Activated CD8-positive, alpha-beta T cell treated with anti-CD3 and anti-CD28 coated beads for 36 hours (primary cell): ENCODE data around the gene PTPN1. TPM values are rescaled to one million over a fixed set of nuclear protein-coding genes. Genes with fewer than 3 reads are reported as not detected.

Experiments
- ATAC-seq: fragments of 200-7000 bp; cut with Tn5 transposase; one replicate; pipeline ENCODE4 v1.10.0; 2021; ENCODE audit warnings: mild to moderate bottlenecking, moderate library complexity
- CTCF ChIA-PET: fragments of 350-600 bp; sonication (Branson Sonifier 250); formaldehyde crosslinking; loops from one replicate; lab custom pipeline; 2021; ENCODE audit warnings: antibody characterized with exemption; lab: Charles Lee
- POLR2A ChIA-PET: fragments of 350-600 bp; sonication (Branson Sonifier 250); formaldehyde crosslinking; loops from one replicate; lab custom pipeline; 2021; ENCODE audit warnings: antibody characterized with exemption; lab: Charles Lee
- DNase-seq: peaks from one replicate; pipeline ENCODE4 v3.0.0-alpha.2; 2020
- H3K27ac Mint-ChIP-seq: one replicate; pipeline ENCODE4 v1.8.0; 2021; ENCODE audit warnings: mild to moderate bottlenecking, mixed read lengths
- H3K27me3 Mint-ChIP-seq: one replicate; pipeline ENCODE4 v1.8.0; 2021; ENCODE audit warnings: mixed read lengths
- H3K36me3 Mint-ChIP-seq: one replicate; pipeline ENCODE4 v1.8.0; 2021; ENCODE audit warnings: low read depth, mixed read lengths
- H3K4me1 Mint-ChIP-seq: one replicate; pipeline ENCODE4 v1.8.0; 2021; ENCODE audit warnings: low read depth, mixed read lengths
- H3K4me3 Mint-ChIP-seq: one replicate; pipeline ENCODE4 v1.8.0; 2021; ENCODE audit warnings: mild to moderate bottlenecking, moderate library complexity, mixed read lengths
- H3K9me3 Mint-ChIP-seq: one replicate; pipeline ENCODE4 v1.8.0; 2021; ENCODE audit warnings: mixed read lengths
- CTCF ChIP-seq: fragments of 200-600 bp; IDR thresholded peaks from one replicate; pipeline ENCODE4 v1.8.0; 2022; ENCODE audit warnings: antibody characterized with exemption, mild to moderate bottlenecking
- intact Hi-C: fragments of 100-400 bp; cut with micrococcal nuclease; formaldehyde crosslinking; loops from one replicate; pipeline ENCODE4 v1.10.0; 2022
- total RNA-seq, 2 experiments: library from RNA; stranded (reverse); gene quantifications; one replicate each; pipeline ENCODE4 v1.2.3, GENCODE V29; 2021

PTPN1 gene
- total RNA-seq, 2 experiments from 2014 or later = 65.1 to 66.6 TPM

- H3K27me3 Mint-ChIP-seq = no peaks in the 10 kb centered on the region
- POLR2A ChIA-PET = interaction anchor here (0.7 to 6.1 kb wide), 3 partner anchors 11 to 290 kb away, joined by 3 to 40 read pairs (median 25); no protein-coding TSS in a partner anchor
- H3K36me3 Mint-ChIP-seq = peaks cover 15% of the 10 kb centered on the region
- H3K27ac Mint-ChIP-seq = no peak overlapping the region
- H3K4me3 Mint-ChIP-seq = no peak overlapping the region
- TF ChIP-seq CTCF = no peak
- ATAC-seq (no peak), DNase-seq (no peak)
- H3K9me3 Mint-ChIP-seq = no peaks in the 10 kb centered on the region
- peaks cover 24% of the 10 kb centered on the region for H3K4me1 Mint-ChIP-seq
- intact Hi-C loops = no loop called here
- CTCF ChIA-PET = interaction anchor here (1.0 to 7.7 kb wide), 5 partner anchors 15 to 71 kb away, joined by 4 to 64 read pairs (median 4); no protein-coding TSS in a partner anchor
Observed at GRCh38 chr20:50508171-50508755, 1.9 kb upstream of the PTPN1 start.

- DNase-seq (peak; percentile 37), ATAC-seq (no peak)
- peak overlapping the region; percentile 98 for H3K4me3 Mint-ChIP-seq
- ChIA-PET CTCF (interaction anchor here (0.7 to 7.7 kb wide), 14 partner anchors 9 to 77 kb away, joined by 3 to 64 read pairs (median 4); no protein-coding TSS in a partner anchor), POLR2A (interaction anchor here (0.7 to 6.1 kb wide), 15 partner anchors 9 to 68 kb away, joined by 3 to 40 read pairs (median 4); no protein-coding TSS in a partner anchor)
- peak overlapping the region; percentile 93 for H3K27ac Mint-ChIP-seq
- H3K27me3 Mint-ChIP-seq = no peaks in the 10 kb centered on the region
- peaks cover 34% of the 10 kb centered on the region for H3K36me3 Mint-ChIP-seq
- TF ChIP-seq CTCF = no peak
- H3K4me1 Mint-ChIP-seq = peaks cover 45% of the 10 kb centered on the region
- no peaks in the 10 kb centered on the region for H3K9me3 Mint-ChIP-seq
- intact Hi-C loops = no loop called here
Observed at GRCh38 chr20:50510706-50511542, 741 bp downstream of the PTPN1 start.

GRCh38 chr20:50512323-50512722 lies 2.1 kb downstream of the PTPN1 start:
- POLR2A ChIA-PET = interaction anchor here (1.2 to 6.1 kb wide), 5 partner anchors 7 to 64 kb away, joined by 3 to 40 read pairs (median 10); no protein-coding TSS in a partner anchor
- DNase-seq = no peak
- H3K27me3 Mint-ChIP-seq = no peaks in the 10 kb centered on the region
- H3K9me3 Mint-ChIP-seq = no peaks in the 10 kb centered on the region
- H3K36me3 Mint-ChIP-seq = peaks cover 38% of the 10 kb centered on the region
- ATAC-seq = no peak
- H3K27ac Mint-ChIP-seq = peak overlapping the region; percentile 98
- CTCF ChIA-PET = interaction anchor here (0.7 to 7.7 kb wide), 13 partner anchors 8 to 374 kb away, joined by 3 to 64 read pairs (median 6); no protein-coding TSS in a partner anchor
- TF ChIP-seq CTCF = no peak
- peak overlapping the region; percentile 98 for H3K4me3 Mint-ChIP-seq
- intact Hi-C loops = no loop called here
- peaks cover 57% of the 10 kb centered on the region for H3K4me1 Mint-ChIP-seq

GRCh38 chr20:50513169-50514034 lies 3.2 kb downstream of the PTPN1 start:
- Mint-ChIP-seq H3K4me1 (peaks cover 67% of the 10 kb centered on the region), H3K9me3 (no peaks in the 10 kb centered on the region), H3K27me3 (no peaks in the 10 kb centered on the region), H3K4me3 (peak overlapping the region; percentile 98), H3K27ac (peak overlapping the region; percentile 98), H3K36me3 (peaks cover 45% of the 10 kb centered on the region)
- POLR2A ChIA-PET = interaction anchor here (0.8 to 6.1 kb wide), 6 partner anchors 12 to 63 kb away, joined by 3 to 40 read pairs (median 4); no protein-coding TSS in a partner anchor
- CTCF ChIA-PET = interaction anchor here (0.9 to 7.7 kb wide), 16 partner anchors 9 to 319 kb away, joined by 3 to 64 read pairs (median 4); partner anchors contain the start of gene BCAS4
- intact Hi-C loops = no loop called here
- DNase-seq (no peak), ATAC-seq (no peak)
- no peak for TF ChIP-seq CTCF
